ENCODE results near the gene SMIM35.
"Not testable (repeated sequence)": the region's sequence is repeated elsewhere in the genome, so short reads cannot be mapped to it uniquely, and the experiment has no call there.

DNA sequence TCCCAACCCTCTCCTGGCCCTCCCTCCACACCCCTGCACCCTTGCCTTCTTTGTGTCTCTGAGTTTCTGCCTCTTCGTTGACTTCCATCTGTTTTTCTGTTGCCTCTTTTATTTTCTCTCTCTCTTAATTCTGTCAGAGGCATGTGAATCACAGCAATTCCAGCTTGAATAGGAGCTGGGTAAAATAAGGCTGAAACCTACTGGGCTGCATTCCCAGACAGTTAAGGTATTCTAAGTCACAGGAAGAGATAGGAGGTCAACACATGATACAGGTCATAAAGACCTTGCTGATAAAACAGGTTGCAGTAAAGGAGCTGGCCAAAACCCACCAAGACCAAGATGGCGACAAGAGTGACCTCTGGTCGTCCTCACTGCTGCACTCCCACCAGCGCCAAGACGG lies 24.1 kb downstream of the SMIM35 start:
- TF ChIP-seq, protein P1, sequence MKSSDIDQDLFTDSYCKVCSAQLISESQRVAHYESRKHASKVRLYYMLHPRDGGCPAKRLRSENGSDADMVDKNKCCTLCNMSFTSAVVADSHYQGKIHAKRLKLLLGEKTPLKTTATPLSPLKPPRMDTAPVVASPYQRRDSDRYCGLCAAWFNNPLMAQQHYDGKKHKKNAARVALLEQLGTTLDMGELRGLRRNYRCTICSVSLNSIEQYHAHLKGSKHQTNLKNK (CRISPR knock-in tag; IDR thresholded peaks at IDR 0.05): not testable (repeated sequence)
- TF ChIP-seq HMGXB4 (CRISPR knock-in tag; IDR thresholded peaks at IDR 0.05): not testable (repeated sequence)
